Smooth muscle cell (in vitro differentiated cells): Measurements from ENCODE around the gene SLC7A7. TPM values are rescaled to one million over a fixed set of nuclear protein-coding genes. Genes with fewer than 3 reads are reported as not detected.
A peak's percentile ranks its signal among the peaks of the same experiment; 100 is the strongest.
"Not testable (repeated sequence)": the region's sequence is repeated elsewhere in the genome, so short reads cannot be mapped to it uniquely, and the experiment has no call there.

ENCODE experiments used
- DNase-seq: peaks from one replicate; lab custom pipeline; 2025; ENCODE audit not compliant: unreplicated experiment; lab: John Stamatoyannopoulos, UW
- H2AFZ ChIP-seq: fragments of 200-600 bp; sonication (generic); 2 replicates; pipeline ENCODE4 v1.6.0; 2016; ENCODE audit warnings: antibody characterized with exemption, low read depth, mild to moderate bottlenecking
- H3F3A ChIP-seq: fragments of 200-600 bp; sonication (generic); 2 replicates; pipeline ENCODE4 v1.6.0; 2017; ENCODE audit warnings: antibody characterized with exemption, low read depth
- H3K27ac ChIP-seq: fragments of 200-600 bp; sonication (generic); 2 replicates; pipeline ENCODE4 v1.5.1; 2016; ENCODE audit warnings: low read depth, mild to moderate bottlenecking
- H3K27me3 ChIP-seq: fragments of 200-600 bp; sonication (generic); 2 replicates; pipeline ENCODE4 v1.6.1; 2016; ENCODE audit warnings: low read depth, mild to moderate bottlenecking
- H3K36me3 ChIP-seq: fragments of 200-600 bp; sonication (generic); 2 replicates; pipeline ENCODE4 v1.5.1; 2016; ENCODE audit warnings: low read depth
- H3K4me1 ChIP-seq: fragments of 200-600 bp; sonication (generic); 2 replicates; pipeline ENCODE4 v1.5.1; 2016; ENCODE audit warnings: low read depth
- H3K4me2 ChIP-seq: fragments of 200-600 bp; sonication (generic); 2 replicates; pipeline ENCODE4 v1.6.0; 2016; ENCODE audit warnings: mild to moderate bottlenecking
- H3K4me3 ChIP-seq: fragments of 200-600 bp; sonication (generic); 2 replicates; pipeline ENCODE4 v1.5.1; 2016; ENCODE audit warnings: mild to moderate bottlenecking
- H3K79me2 ChIP-seq: fragments of 200-600 bp; sonication (generic); 2 replicates; pipeline ENCODE4 v1.6.0; 2016; ENCODE audit warnings: low read depth, mild to moderate bottlenecking
- H3K9ac ChIP-seq: fragments of 200-600 bp; sonication (generic); 2 replicates; pipeline ENCODE4 v1.6.0; 2016; ENCODE audit warnings: low read depth
- H3K9me3 ChIP-seq: fragments of 200-600 bp; sonication (generic); replicated peaks from 2 replicates; pipeline ENCODE4 v1.5.1; 2016; ENCODE audit warnings: low read depth
- H4K20me1 ChIP-seq: fragments of 200-600 bp; sonication (generic); 2 replicates; pipeline ENCODE4 v1.6.0; 2016; ENCODE audit warnings: low read depth
- CTCF ChIP-seq: fragments of 200-600 bp; sonication (generic); IDR thresholded peaks from 2 replicates; pipeline ENCODE4 v1.5.1; 2017; ENCODE audit warnings: borderline replicate concordance, mild to moderate bottlenecking, antibody characterized with exemption; ENCODE audit not compliant: insufficient read depth, poor library complexity, severe bottlenecking
- WGBS: methylation state at CpG from one replicate; pipeline ENCODE4 v1.1.7; 2016; ENCODE audit warnings: low lambda C conversion rate; 5-methylcytosine and 5-hydroxymethylcytosine counted together
- polyA plus RNA-seq: library from polyadenylated mRNA; unstranded; fragments of >200 nt; fragmentation: Nextera tagmentation; extraction: Ambion mirVana; gene quantifications from 2 replicates; pipeline ENCODE4 v1.2.1, GENCODE V29; 2016
- total RNA-seq: library from RNA; depleted of rRNA; stranded (reverse); fragments of >200 nt; gene quantifications from 2 replicates; pipeline ENCODE4 v1.2.3, GENCODE V29; 2014

The SLC7A7 gene
- total and polyA plus RNA-seq, 2 experiments from 2014 or later: 10.0 to 18.5 TPM

- H2AFZ ChIP-seq: no peak overlapping the region
- H3K36me3 ChIP-seq: no peaks in the 10 kb centered on the region
- no peak overlapping the region for H3K9ac ChIP-seq
- no peaks in the 10 kb centered on the region for H4K20me1 ChIP-seq
- DNase-seq: no peak
- H3K4me1 ChIP-seq: peaks cover 4% of the 10 kb centered on the region
- no peaks in the 10 kb centered on the region for H3K9me3 ChIP-seq
- WGBS: 97% methylated on average over 5 of the region's 5 CpGs
- no peak overlapping the region for H3K4me3 ChIP-seq
- no peak overlapping the region for H3K27ac ChIP-seq
- no peaks in the 10 kb centered on the region for H3K79me2 ChIP-seq
- no peak for TF ChIP-seq CTCF
- no peaks in the 10 kb centered on the region for H3K27me3 ChIP-seq
- H3K4me2 ChIP-seq: no peak overlapping the region
- peaks cover 5% of the 10 kb centered on the region for H3F3A ChIP-seq
Observed at GRCh38 chr14:22856428-22856827, 41.2 kb upstream of the SLC7A7 start.

GRCh38 chr14:22854963-22855724, 39.9 kb upstream of the SLC7A7 start:
- Histone ChIP-seq H3K4me2 (no peak overlapping the region), H3F3A (peaks cover 9% of the 10 kb centered on the region), H4K20me1 (no peaks in the 10 kb centered on the region), H3K9me3 (no peaks in the 10 kb centered on the region), H3K9ac (no peak overlapping the region), H3K27ac (no peak overlapping the region), H2AFZ (no peak overlapping the region), H3K4me1 (peaks cover 7% of the 10 kb centered on the region), H3K36me3 (no peaks in the 10 kb centered on the region), H3K27me3 (no peaks in the 10 kb centered on the region), H3K4me3 (no peak overlapping the region), H3K79me2 (no peaks in the 10 kb centered on the region)
- TF ChIP-seq CTCF: no peak
- 93% methylated on average over 8 of the region's 8 CpGs for WGBS
- DNase-seq: no peak

- WGBS: 96% methylated on average over 11 of the region's 11 CpGs
- not testable (repeated sequence) for H3K4me2 ChIP-seq
Observed at GRCh38 chr14:22854296-22854695, 39.1 kb upstream of the SLC7A7 start.

GRCh38 chr14:22852940-22853767, 37.9 kb upstream of the SLC7A7 start:
- H4K20me1 ChIP-seq: no peaks in the 10 kb centered on the region
- H3K4me1 ChIP-seq: peaks cover 21% of the 10 kb centered on the region
- TF ChIP-seq CTCF: peak; percentile 91
- H3F3A ChIP-seq: peaks cover 27% of the 10 kb centered on the region
- peak overlapping the region; percentile 100 for H3K27ac ChIP-seq
- H3K9ac ChIP-seq: peak overlapping the region; percentile 68
- no peaks in the 10 kb centered on the region for H3K27me3 ChIP-seq
- no peaks in the 10 kb centered on the region for H3K79me2 ChIP-seq
- H3K36me3 ChIP-seq: no peaks in the 10 kb centered on the region
- peak; percentile 84 for DNase-seq
- H3K4me3 ChIP-seq: peak overlapping the region; percentile 63
- H3K4me2 ChIP-seq: peak overlapping the region; percentile 92
- 5% methylated on average over 19 of the region's 20 CpGs for WGBS
- peak overlapping the region; percentile 77 for H2AFZ ChIP-seq
- H3K9me3 ChIP-seq: no peaks in the 10 kb centered on the region

More at GRCh38 chr14:22854296-22854695, 39.1 kb upstream of the SLC7A7 start:
- H3K9me3 ChIP-seq, H3K4me3 ChIP-seq, H3K9ac ChIP-seq, DNase-seq, H4K20me1 ChIP-seq, H3K4me1 ChIP-seq, H2AFZ ChIP-seq, H3K36me3 ChIP-seq, H3K79me2 ChIP-seq, H3K27me3 ChIP-seq, H3K27ac ChIP-seq: not testable (repeated sequence)
- peaks cover 17% of the 10 kb centered on the region for H3F3A ChIP-seq
